K562 (cell line): Measurements from ENCODE around the gene CHMP2A. TPM values are rescaled to one million over a fixed set of nuclear protein-coding genes. Genes with fewer than 3 reads are reported as not detected.

Experiments
- ATAC-seq: fragments of 200-7000 bp; cut with Tn5 transposase; 3 replicates; pipeline ENCODE4 v1.9.1; 2020; ENCODE audit warnings: moderate library complexity
- BruUV-seq: library from RNA; stranded (reverse); fragments of 400-500 nt; replicated peaks from 2 replicates; lab custom pipeline; 2021; lab: Mats Ljungman, UMichigan
- CTCF ChIA-PET: fragments of 300-600 bp; formaldehyde crosslinking; extraction: SDS; loops from one replicate; lab custom pipeline; 2021; ENCODE audit warnings: low intra/inter-chr PET ratio; lab: Yijun Ruan, JAX
- POLR2A ChIA-PET: fragments of 300-600, 350-650 bp; sonication (Branson Sonifier 250); formaldehyde crosslinking; extraction: SDS; loops from one replicate; lab custom pipeline; 2021; ENCODE audit warnings: antibody characterized with exemption, inconsistent platforms; lab: Yijun Ruan, JAX
- DNase-seq, 4 experiments: peaks; one replicate each; pipeline versions ENCODE4 v3.0.0 to v3.0.0-alpha.2; 2011 to 2018; ENCODE audit warnings: low spot score in 3 of 4, mixed read lengths in 3 of 4; ENCODE audit errors: extremely low read depth in 1 of 4
- FAIRE-seq: peaks from 2 replicates; lab custom pipeline; 2011; peaks lifted over from hg19 to GRCh38; lab: Jason Lieb, UNC
- H2AFZ ChIP-seq: 2 replicates; pipeline ENCODE4 v1.6.0; 2011; ENCODE audit warnings: low read depth, low read length, control low read depth, inconsistent platforms
- H3K27ac ChIP-seq: fragments of 200-600 bp; 3 replicates; pipeline ENCODE4 v1.8.0; 2011; ENCODE audit warnings: low read depth, mild to moderate bottlenecking, control low read depth, inconsistent platforms, low read length, moderate library complexity, mixed read lengths; ENCODE audit errors: extremely low read depth
- H3K27me3 ChIP-seq, 2 experiments: fragments of 300-600 bp in 1 of 2; 2 replicates in 1 of 2; 3 replicates in 1 of 2; pipeline versions ENCODE4 v1.6.0 to v1.8.0; 2011; ENCODE audit warnings: inconsistent platforms in 2 of 2, low read length in 2 of 2, mild to moderate bottlenecking in 1 of 2, mixed read lengths in 1 of 2, moderate library complexity in 1 of 2; ENCODE audit not compliant: control insufficient read depth in 2 of 2, insufficient read depth in 2 of 2
- H3K36me3 ChIP-seq: fragments of 300-600 bp; 3 replicates; pipeline ENCODE4 v1.8.0; 2011; ENCODE audit warnings: mild to moderate bottlenecking, low read length, inconsistent platforms; ENCODE audit not compliant: control insufficient read depth, insufficient read depth
- H3K4me1 ChIP-seq, 2 experiments: fragments of 200-600 bp in 1 of 2; replicated peaks in 1 of 2; 2 replicates in 1 of 2; 3 replicates in 1 of 2; pipeline versions ENCODE4 v1.5.1 to v1.8.0; 2011; ENCODE audit warnings: inconsistent platforms in 2 of 2, low read length in 2 of 2, mild to moderate bottlenecking in 1 of 2, mixed read lengths in 1 of 2, moderate library complexity in 1 of 2; ENCODE audit not compliant: control insufficient read depth in 2 of 2, insufficient read depth in 2 of 2
- H3K4me2 ChIP-seq: 2 replicates; pipeline ENCODE4 v1.6.1; 2011; ENCODE audit warnings: low read length, control low read depth, inconsistent platforms, mixed read lengths; ENCODE audit not compliant: insufficient read depth
- H3K4me3 ChIP-seq: fragments of 200-600 bp; sonication (generic), shearing (Covaris generic); 2 replicates; pipeline ENCODE4 v1.5.1; 2016; ENCODE audit warnings: control low read depth, inconsistent platforms
- H3K79me2 ChIP-seq: fragments of 200-600 bp; 3 replicates; pipeline ENCODE4 v1.8.0; 2011; ENCODE audit warnings: low read length, inconsistent platforms; ENCODE audit not compliant: control insufficient read depth, insufficient read depth
- H3K9ac ChIP-seq, 2 experiments: 2 replicates each; pipeline versions ENCODE4 v1.6.0 to v1.6.1; 2011; ENCODE audit warnings: low read depth in 2 of 2, low read length in 2 of 2, control low read depth in 1 of 2, inconsistent platforms in 1 of 2, mild to moderate bottlenecking in 1 of 2, mixed read lengths in 1 of 2; ENCODE audit not compliant: insufficient read depth in 1 of 2
- H3K9me1 ChIP-seq: one replicate; pipeline ENCODE4 v1.6.0; 2011; ENCODE audit warnings: inconsistent platforms, mild to moderate bottlenecking, low read length, moderate library complexity; ENCODE audit not compliant: control insufficient read depth, insufficient read depth
- H3K9me3 ChIP-seq: replicated peaks from 2 replicates; pipeline ENCODE4 v1.5.1; 2011; ENCODE audit warnings: low read depth, low read length, inconsistent platforms; ENCODE audit not compliant: control insufficient read depth, insufficient read depth
- H4K20me1 ChIP-seq: replicated peaks from 2 replicates; pipeline ENCODE4 v1.6.1; 2011; ENCODE audit warnings: low read length, inconsistent platforms, mixed read lengths; ENCODE audit not compliant: control insufficient read depth, insufficient read depth
- KDM5B ChIP-seq: fragments of 200-600 bp; sonication (generic); IDR thresholded peaks from 2 replicates; pipeline ENCODE4 v1.6.1; 2012; ENCODE audit warnings: low read depth, mild to moderate bottlenecking, moderate library complexity, low read length, control low read depth, inconsistent platforms; ENCODE audit not compliant: insufficient replicate concordance
- POLR2G ChIP-seq: fragments of 200-400 bp; formaldehyde crosslinking; IDR thresholded peaks from 2 replicates; pipeline ENCODE4 v1.6.1; 2017; ENCODE audit warnings: low read depth, mild to moderate bottlenecking, antibody characterized with exemption, low read length, moderate library complexity
- RBFOX2 ChIP-seq: fragments of 200-400 bp; formaldehyde crosslinking; IDR thresholded peaks from 2 replicates; pipeline ENCODE4 v1.6.1; 2017; ENCODE audit warnings: low read depth, mild to moderate bottlenecking, low read length, moderate library complexity
- RBM22 ChIP-seq: fragments of 200-400 bp; formaldehyde crosslinking; IDR thresholded peaks from 2 replicates; pipeline ENCODE4 v1.6.1; 2018; ENCODE audit warnings: low read length, low read depth; ENCODE audit not compliant: poor library complexity, severe bottlenecking
- WGBS: fragments of 100-300 bp; shearing (Covaris generic); methylation state at CpG from one replicate; pipeline ENCODE4 v1.1.6; 2016; ENCODE audit warnings: low coverage, mixed read lengths; ENCODE audit not compliant: insufficient coverage; ENCODE audit errors: missing lambda C conversion rate; 5-methylcytosine and 5-hydroxymethylcytosine counted together
- in situ Hi-C: fragments of 300-500 bp; cut with MboI; formaldehyde crosslinking; loops from 4 replicates; pipeline ENCODE4 v1.15.0; 2018; ENCODE audit warnings: inconsistent platforms, mixed read lengths
- intact Hi-C: fragments of 100-400 bp; cut with micrococcal nuclease; formaldehyde crosslinking; loops from 2 replicates; pipeline ENCODE4 v1.14.2; 2022
- polyA plus RNA-seq, 8 experiments: library from polyadenylated mRNA; depleted of rRNA in 4 of 8; stranded (reverse) in 5 of 8; unstranded in 3 of 8; fragments of >200 nt; fragmentation: Nextera tagmentation in 2 of 8; fragmentation: Illumina TruSeq in 1 of 8; extraction: Ambion mirVana in 2 of 8; extraction: Trizol in 1 of 8; gene quantifications; 2 replicates each; pipeline versions ENCODE4 v1.2.1 to v1.2.3, GENCODE V29; 2011 to 2014; ENCODE audit warnings: inconsistent platforms in 1 of 8, missing spikeins in 1 of 8
- total RNA-seq, 7 experiments: library from RNA; depleted of rRNA in 6 of 7; stranded (reverse); fragments of >200 nt in 6 of 7; fragmentation: Illumina TruSeq in 2 of 7; extraction: Trizol in 2 of 7; gene quantifications; 2 replicates each; pipeline versions ENCODE4 v1.2.1 to v1.2.3, GENCODE V29; 2011 to 2021; ENCODE audit warnings: low replicate concordance in 1 of 7
- TF ChIP-seq, protein P1 (sequence below): fragments of 450-650 bp; IDR thresholded peaks from 2 replicates; pipeline ENCODE4 v1.6.1; 2016; ENCODE audit warnings: mild to moderate bottlenecking

CHMP2A gene
- total and polyA plus RNA-seq, 9 of the 15 experiments (the other 6 are each of a cell fraction or from before 2014, with no cell fraction given): 57.6 to 159 (median 87.2) TPM

DNA sequence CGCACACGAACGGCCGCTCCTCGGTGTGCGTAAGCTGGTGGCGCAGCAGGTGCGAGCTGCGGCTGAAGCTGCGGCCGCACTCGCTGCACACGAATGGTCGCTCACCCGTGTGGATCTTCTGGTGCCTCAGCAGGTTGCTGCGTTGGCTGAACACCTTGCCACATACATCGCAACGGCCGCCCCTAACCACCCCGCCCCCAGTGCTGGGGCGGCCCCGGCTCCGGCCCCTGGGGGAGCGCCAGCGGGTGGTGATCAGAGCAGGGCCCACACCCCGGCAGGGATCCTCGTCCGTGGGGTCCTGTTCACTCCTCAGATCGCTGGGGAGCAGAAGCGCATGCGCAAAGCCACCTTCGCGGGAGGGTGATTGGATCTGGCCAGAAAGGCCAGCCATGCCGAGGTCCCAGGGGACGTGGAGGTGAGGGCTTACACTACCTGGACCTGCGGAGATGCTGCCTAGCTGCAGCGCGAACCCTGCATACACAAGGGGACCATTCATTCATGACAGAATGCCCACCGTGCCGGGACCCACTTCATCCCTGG is 8.2 kb upstream of the CHMP2A start:
- peaks cover 21% of the 10 kb centered on the region for H3K79me2 ChIP-seq
- FAIRE-seq (no peak), DNase-seq (no peak), ATAC-seq (no peak)
- peaks cover 14% of the 10 kb centered on the region; the same call in 2 of the 3 replicates for H3K36me3 ChIP-seq
- ChIA-PET CTCF (interaction anchor here (0.7 kb wide), 1 partner anchor 18 kb away, joined by 3 read pairs; no protein-coding TSS in a partner anchor), POLR2A (interaction anchor here (0.6 to 0.9 kb wide), 2 partner anchors 9 to 10 kb away, joined by 3 to 4 read pairs; no protein-coding TSS in a partner anchor)
- intact Hi-C loops (no loop called here), in situ Hi-C loops (no loop called here)
- no peak overlapping the region for H3K4me3 ChIP-seq
- H3K27ac ChIP-seq: no peak overlapping the region
- H3K4me2 ChIP-seq: no peak overlapping the region
- H3K9me1 ChIP-seq: no peaks in the 10 kb centered on the region
- no peaks in the 10 kb centered on the region for H3K27me3 ChIP-seq
- BruUV-seq: no TSS peak
- peak; percentile 53 for TF ChIP-seq POLR2G
- peak; percentile 9 for TF ChIP-seq RBM22
- TF ChIP-seq RBFOX2: 0 out of 2 replicates have a peak, but pooled peaks have one; percentile 3
- TF ChIP-seq, protein P1, sequence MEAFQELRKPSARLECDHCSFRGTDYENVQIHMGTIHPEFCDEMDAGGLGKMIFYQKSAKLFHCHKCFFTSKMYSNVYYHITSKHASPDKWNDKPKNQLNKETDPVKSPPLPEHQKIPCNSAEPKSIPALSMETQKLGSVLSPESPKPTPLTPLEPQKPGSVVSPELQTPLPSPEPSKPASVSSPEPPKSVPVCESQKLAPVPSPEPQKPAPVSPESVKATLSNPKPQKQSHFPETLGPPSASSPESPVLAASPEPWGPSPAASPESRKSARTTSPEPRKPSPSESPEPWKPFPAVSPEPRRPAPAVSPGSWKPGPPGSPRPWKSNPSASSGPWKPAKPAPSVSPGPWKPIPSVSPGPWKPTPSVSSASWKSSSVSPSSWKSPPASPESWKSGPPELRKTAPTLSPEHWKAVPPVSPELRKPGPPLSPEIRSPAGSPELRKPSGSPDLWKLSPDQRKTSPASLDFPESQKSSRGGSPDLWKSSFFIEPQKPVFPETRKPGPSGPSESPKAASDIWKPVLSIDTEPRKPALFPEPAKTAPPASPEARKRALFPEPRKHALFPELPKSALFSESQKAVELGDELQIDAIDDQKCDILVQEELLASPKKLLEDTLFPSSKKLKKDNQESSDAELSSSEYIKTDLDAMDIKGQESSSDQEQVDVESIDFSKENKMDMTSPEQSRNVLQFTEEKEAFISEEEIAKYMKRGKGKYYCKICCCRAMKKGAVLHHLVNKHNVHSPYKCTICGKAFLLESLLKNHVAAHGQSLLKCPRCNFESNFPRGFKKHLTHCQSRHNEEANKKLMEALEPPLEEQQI: no peak
- TF ChIP-seq KDM5B: peak; percentile 29
- peak overlapping the region in 1 of 2 experiments; percentile 23; a peak in 2 of 4 replicates for H3K9ac ChIP-seq
- H3K4me1 ChIP-seq: peaks cover 9 to 37% of the 10 kb centered on the region in 2 experiments; a peak in 4 of 5 replicates
- no peak overlapping the region for H2AFZ ChIP-seq
- H4K20me1 ChIP-seq: no peaks in the 10 kb centered on the region
- WGBS: 96% methylated on average over 18 of the region's 40 CpGs
- H3K9me3 ChIP-seq: no peaks in the 10 kb centered on the region
